ENCODE measurements around the gene MOSPD2.

MOSPD2 gene

GRCh38 chrX:14872851-14873675 lies at the start of gene MOSPD2, which contains the start of gene FANCB:
Gene MOSPD2 (plus strand): TSS chrX:14873421. CDS start chrX:14873529, 108 bp downstream.
Gene FANCB (minus strand): TSS chrX:14873069. CDS start chrX:14865510, 7,559 bp downstream.
- TF ChIP-seq, protein P1, sequence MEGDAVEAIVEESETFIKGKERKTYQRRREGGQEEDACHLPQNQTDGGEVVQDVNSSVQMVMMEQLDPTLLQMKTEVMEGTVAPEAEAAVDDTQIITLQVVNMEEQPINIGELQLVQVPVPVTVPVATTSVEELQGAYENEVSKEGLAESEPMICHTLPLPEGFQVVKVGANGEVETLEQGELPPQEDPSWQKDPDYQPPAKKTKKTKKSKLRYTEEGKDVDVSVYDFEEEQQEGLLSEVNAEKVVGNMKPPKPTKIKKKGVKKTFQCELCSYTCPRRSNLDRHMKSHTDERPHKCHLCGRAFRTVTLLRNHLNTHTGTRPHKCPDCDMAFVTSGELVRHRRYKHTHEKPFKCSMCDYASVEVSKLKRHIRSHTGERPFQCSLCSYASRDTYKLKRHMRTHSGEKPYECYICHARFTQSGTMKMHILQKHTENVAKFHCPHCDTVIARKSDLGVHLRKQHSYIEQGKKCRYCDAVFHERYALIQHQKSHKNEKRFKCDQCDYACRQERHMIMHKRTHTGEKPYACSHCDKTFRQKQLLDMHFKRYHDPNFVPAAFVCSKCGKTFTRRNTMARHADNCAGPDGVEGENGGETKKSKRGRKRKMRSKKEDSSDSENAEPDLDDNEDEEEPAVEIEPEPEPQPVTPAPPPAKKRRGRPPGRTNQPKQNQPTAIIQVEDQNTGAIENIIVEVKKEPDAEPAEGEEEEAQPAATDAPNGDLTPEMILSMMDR (conservative IDR thresholded peaks at IDR 0.05; ENCODE audit: control insufficient read depth, insufficient read depth, low read depth, low read length) = no peak

GRCh38 chrX:14825851-14826250 lies 47.4 kb upstream of the MOSPD2 start:
- no peak overlapping the region for H3K4me3 ChIP-seq (ENCODE audit: control insufficient read depth, low read depth, low read length)
- TF ChIP-seq, protein P1 (conservative IDR thresholded peaks at IDR 0.05; ENCODE audit: control insufficient read depth, insufficient read depth, low read depth, low read length) = no peak
- DNase-seq (ENCODE audit: low read depth) = no peak

More at GRCh38 chrX:14872851-14873675, at the start of gene MOSPD2, which contains the start of gene FANCB:
- DNase-seq (ENCODE audit: low read depth) = peak; percentile 90
- H3K4me3 ChIP-seq (ENCODE audit: control insufficient read depth, low read depth, low read length) = peak within 1 kb of the TSS; percentile 78

DNA sequence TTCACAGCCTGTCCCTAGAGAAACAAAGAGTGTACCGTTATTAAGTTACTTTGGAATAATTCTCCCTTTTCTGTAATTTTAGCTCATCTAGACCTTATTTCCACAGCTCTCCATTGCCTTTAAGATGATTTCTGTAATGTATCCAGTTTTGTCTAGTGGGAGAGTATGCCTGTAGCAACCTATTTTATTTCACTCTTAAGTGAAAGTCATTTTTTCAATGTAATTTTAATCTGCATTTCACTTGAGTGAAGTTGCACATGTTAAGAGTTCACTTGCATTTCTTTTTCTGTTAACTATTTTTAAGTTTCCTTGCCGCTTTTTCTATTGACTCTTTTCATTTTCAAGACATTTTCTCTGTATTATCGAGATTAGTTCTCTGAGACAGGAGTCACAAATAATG lies 46.9 kb upstream of the MOSPD2 start:
- TF ChIP-seq, protein P1 (conservative IDR thresholded peaks at IDR 0.05; ENCODE audit: control insufficient read depth, insufficient read depth, low read depth, low read length) = no peak
- DNase-seq (ENCODE audit: low read depth) = no peak
- H3K4me3 ChIP-seq (ENCODE audit: control insufficient read depth, low read depth, low read length) = no peak overlapping the region

GRCh38 chrX:14829643-14830042 lies 43.6 kb upstream of the MOSPD2 start:
- TF ChIP-seq, protein P1 (conservative IDR thresholded peaks at IDR 0.05; ENCODE audit: control insufficient read depth, insufficient read depth, low read depth, low read length) = no peak
- H3K4me3 ChIP-seq (ENCODE audit: control insufficient read depth, low read depth, low read length) = no peak overlapping the region
- DNase-seq (ENCODE audit: low read depth) = no peak

DNA sequence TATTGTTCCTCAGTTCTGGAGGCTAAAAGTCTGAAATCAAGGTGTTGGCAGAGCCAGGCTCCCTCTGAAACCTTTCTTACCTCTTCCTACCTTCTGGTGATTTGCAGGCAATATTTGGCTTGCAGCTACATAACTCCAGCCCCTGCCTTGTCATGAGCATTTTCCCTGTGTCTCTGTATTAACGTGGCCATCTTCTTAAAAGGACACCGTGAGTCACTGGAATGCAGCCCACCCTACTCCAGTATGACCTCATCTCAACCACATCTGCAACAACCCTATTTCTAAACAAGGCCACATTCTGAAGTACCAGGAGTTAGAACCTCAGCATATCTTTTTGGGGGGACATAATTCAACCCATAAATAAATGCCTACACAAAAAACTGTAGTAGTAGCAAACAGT lies 41.1 kb upstream of the MOSPD2 start:
- peak; percentile 61 for DNase-seq (ENCODE audit: low read depth)
- H3K4me3 ChIP-seq (ENCODE audit: control insufficient read depth, low read depth, low read length) = no peak overlapping the region
- TF ChIP-seq, protein P1 (conservative IDR thresholded peaks at IDR 0.05; ENCODE audit: control insufficient read depth, insufficient read depth, low read depth, low read length) = no peak

- no peak overlapping the region for H3K4me3 ChIP-seq (ENCODE audit: control insufficient read depth, low read depth, low read length)
- TF ChIP-seq, protein P1 (conservative IDR thresholded peaks at IDR 0.05; ENCODE audit: control insufficient read depth, insufficient read depth, low read depth, low read length) = no peak
- peak; percentile 26 for DNase-seq (ENCODE audit: low read depth)
These were observed 40.6 kb upstream of the MOSPD2 start for GRCh38 chrX:14832586-14832985.
